H1 (cell line): ENCODE measurements around the gene CORO2B. TPM values are rescaled to one million over a fixed set of nuclear protein-coding genes. Genes with fewer than 3 reads are reported as not detected.

ENCODE experiments used
- CTCF ChIA-PET: fragments of 300-600 bp; sonication (Branson Sonifier 250); formaldehyde crosslinking; loops from one replicate; lab custom pipeline; 2021; ENCODE audit not compliant: partially characterized antibody; lab: Charles Lee
- POLR2A ChIA-PET: fragments of 300-600 bp; sonication (Branson Sonifier 250); formaldehyde crosslinking; loops from one replicate; lab custom pipeline; 2021; ENCODE audit warnings: inconsistent platforms; ENCODE audit not compliant: partially characterized antibody; lab: Charles Lee
- DNase-seq, 2 experiments: peaks; one replicate each; pipeline versions ENCODE4 v3.0.0 to v3.0.0-alpha.2; 2010 to 2022; ENCODE audit warnings: low spot score in 2 of 2, low read depth in 1 of 2, mixed read lengths in 1 of 2
- FAIRE-seq: peaks from 2 replicates; lab custom pipeline; 2011; peaks lifted over from hg19 to GRCh38; lab: Jason Lieb, UNC
- H2AFZ ChIP-seq: 2 replicates; pipeline ENCODE4 v1.8.1; 2012; ENCODE audit warnings: low read length, inconsistent platforms
- H2AK5ac ChIP-seq: 2 replicates; pipeline ENCODE4 v1.6.1; 2013; ENCODE audit warnings: low read depth, low read length
- H2BK120ac ChIP-seq: replicated peaks from 2 replicates; pipeline ENCODE3; 2013; ENCODE audit warnings: low read depth, low read length, inconsistent platforms
- H2BK12ac ChIP-seq: 2 replicates; pipeline ENCODE4 v1.6.1; 2013; ENCODE audit warnings: low read depth, low read length
- H2BK15ac ChIP-seq: 2 replicates; pipeline ENCODE4 v1.6.1; 2013; ENCODE audit warnings: low read length
- H2BK20ac ChIP-seq: 2 replicates; pipeline ENCODE4 v1.6.1; 2013; ENCODE audit warnings: low read length
- H2BK5ac ChIP-seq: 2 replicates; pipeline ENCODE4 v1.6.1; 2013; ENCODE audit warnings: low read depth, low read length
- H3K14ac ChIP-seq: 2 replicates; pipeline ENCODE4 v1.6.1; 2013; ENCODE audit warnings: inconsistent platforms; ENCODE audit not compliant: insufficient read length
- H3K18ac ChIP-seq: 2 replicates; pipeline ENCODE4 v1.6.1; 2013; ENCODE audit warnings: low read length; ENCODE audit errors: extremely low read depth
- H3K23ac ChIP-seq: 2 replicates; pipeline ENCODE4 v1.6.1; 2013; ENCODE audit warnings: inconsistent platforms; ENCODE audit not compliant: insufficient read length
- H3K23me2 ChIP-seq: 2 replicates; pipeline ENCODE4 v1.6.1; 2013; ENCODE audit warnings: low read depth, low read length
- H3K27ac ChIP-seq: 2 replicates; pipeline ENCODE4 v1.6.1; 2011; ENCODE audit warnings: low read depth, low read length, inconsistent platforms
- H3K27me3 ChIP-seq, 4 experiments: replicated peaks in 1 of 4; 1 replicate in 1 of 4; 2 replicates in 3 of 4; pipeline versions ENCODE4 v1.6.1 to v1.8.1; 2011 to 2013; ENCODE audit warnings: low read length in 3 of 4, mild to moderate bottlenecking in 3 of 4, inconsistent platforms in 2 of 4, mixed read lengths in 2 of 4, moderate library complexity in 1 of 4; ENCODE audit not compliant: control insufficient read depth in 3 of 4, insufficient read depth in 3 of 4; ENCODE audit errors: extremely low read depth in 1 of 4
- H3K36me3 ChIP-seq, 4 experiments: 2 replicates each; pipeline versions ENCODE4 v1.6.1 to v1.8.1; 2011 to 2013; ENCODE audit warnings: mild to moderate bottlenecking in 4 of 4, low read length in 3 of 4, moderate library complexity in 2 of 4, control low read depth in 1 of 4, inconsistent platforms in 1 of 4; ENCODE audit not compliant: insufficient read depth in 4 of 4, control insufficient read depth in 2 of 4
- H3K4ac ChIP-seq: replicated peaks from 2 replicates; pipeline ENCODE3; 2013; ENCODE audit warnings: low read length, low read depth, mixed read lengths, inconsistent platforms; ENCODE audit not compliant: insufficient read length
- H3K4me1 ChIP-seq, 4 experiments: replicated peaks in 1 of 4; 1 replicate in 1 of 4; 2 replicates in 3 of 4; pipeline versions ENCODE4 v1.6.1 to v1.8.1; 2011 to 2013; ENCODE audit warnings: low read length in 3 of 4, inconsistent platforms in 2 of 4, mixed read lengths in 1 of 4; ENCODE audit not compliant: insufficient read depth in 4 of 4, control insufficient read depth in 3 of 4
- H3K4me2 ChIP-seq, 2 experiments: 2 replicates each; pipeline versions ENCODE4 v1.6.1 to v1.8.1; 2011 to 2013; ENCODE audit warnings: low read depth in 2 of 2, low read length in 2 of 2, control low read depth in 1 of 2, inconsistent platforms in 1 of 2, mild to moderate bottlenecking in 1 of 2; ENCODE audit not compliant: insufficient read depth in 1 of 2
- H3K4me3 ChIP-seq, 4 experiments: fragments of 200-600, 300-600 bp in 1 of 4; sonication (generic), shearing (Covaris generic), sonication (Bioruptor Twin) in 1 of 4; 2 replicates each; pipeline versions ENCODE4 v1.5.1 to v1.8.1; 2011 to 2016; ENCODE audit warnings: low read length in 4 of 4, low read depth in 3 of 4, control low read depth in 2 of 4, inconsistent platforms in 2 of 4, mild to moderate bottlenecking in 2 of 4, mixed read lengths in 1 of 4, moderate library complexity in 1 of 4; ENCODE audit not compliant: insufficient read depth in 2 of 4; ENCODE audit errors: extremely low read depth in 1 of 4
- H3K56ac ChIP-seq: replicated peaks from 2 replicates; pipeline ENCODE3; 2013; ENCODE audit warnings: low read depth, mild to moderate bottlenecking, mixed read lengths, low read length, inconsistent platforms; ENCODE audit not compliant: insufficient read length
- H3K79me1 ChIP-seq: 2 replicates; pipeline ENCODE4 v1.6.1; 2013; ENCODE audit warnings: low read depth, low read length, control low read depth
- H3K79me2 ChIP-seq, 2 experiments: 2 replicates each; pipeline versions ENCODE4 v1.6.1 to v1.8.1; 2012 to 2013; ENCODE audit warnings: low read length in 2 of 2, mild to moderate bottlenecking in 2 of 2, inconsistent platforms in 1 of 2; ENCODE audit not compliant: insufficient read depth in 2 of 2, control insufficient read depth in 1 of 2
- H3K9ac ChIP-seq, 4 experiments: replicated peaks in 1 of 4; 1 replicate in 1 of 4; 2 replicates in 3 of 4; pipeline versions ENCODE4 v1.6.1 to v1.8.1; 2011 to 2013; ENCODE audit warnings: low read depth in 3 of 4, low read length in 3 of 4, control low read depth in 2 of 4, mild to moderate bottlenecking in 2 of 4, moderate library complexity in 2 of 4, inconsistent platforms in 1 of 4; ENCODE audit errors: extremely low read depth in 1 of 4
- H3K9me3 ChIP-seq, 2 experiments: 2 replicates each; pipeline versions ENCODE4 v1.6.1 to v1.8.1; 2012 to 2013; ENCODE audit warnings: mild to moderate bottlenecking in 2 of 2, moderate library complexity in 2 of 2, control low read depth in 1 of 2, inconsistent platforms in 1 of 2, low read depth in 1 of 2, low read length in 1 of 2, mixed read lengths in 1 of 2; ENCODE audit not compliant: insufficient read depth in 2 of 2
- H4K20me1 ChIP-seq, 2 experiments: replicated peaks in 1 of 2; 2 replicates each; pipeline versions ENCODE3 to v1.8.1; 2011 to 2013; ENCODE audit warnings: inconsistent platforms in 2 of 2, low read length in 2 of 2, mild to moderate bottlenecking in 1 of 2; ENCODE audit not compliant: insufficient read depth in 2 of 2, control insufficient read depth in 1 of 2
- H4K5ac ChIP-seq: 2 replicates; pipeline ENCODE4 v1.6.1; 2013; ENCODE audit warnings: low read length, low read depth, mixed read lengths, inconsistent platforms; ENCODE audit not compliant: insufficient read length
- H4K8ac ChIP-seq: 2 replicates; pipeline ENCODE4 v1.8.0; 2013; ENCODE audit warnings: mild to moderate bottlenecking, moderate library complexity, low read length, inconsistent platforms; ENCODE audit not compliant: insufficient read depth; ENCODE audit errors: extremely low read depth
- H4K91ac ChIP-seq: replicated peaks from 2 replicates; pipeline ENCODE3; 2013; ENCODE audit warnings: low read length, mixed read lengths, inconsistent platforms; ENCODE audit not compliant: insufficient read length
- CHD1 ChIP-seq: IDR thresholded peaks from 2 replicates; pipeline ENCODE4 v1.6.1; 2012; ENCODE audit warnings: low read depth, low read length, improper control_type of control experiment
- FOSL1 ChIP-seq: IDR thresholded peaks from 2 replicates; pipeline ENCODE4 v1.6.1; 2011; ENCODE audit warnings: mild to moderate bottlenecking, low read depth, low read length, moderate library complexity; ENCODE audit not compliant: insufficient read depth
- GTF2F1 ChIP-seq: IDR thresholded peaks from 2 replicates; pipeline ENCODE4 v1.6.1; 2012; ENCODE audit warnings: low read depth, low read length, improper control_type of control experiment, borderline replicate concordance
- HDAC2 ChIP-seq, 2 experiments: fragments of 300-600 bp in 1 of 2; sonication (generic) in 1 of 2; IDR thresholded peaks; 2 replicates each; pipeline ENCODE4 v1.6.1; 2011 to 2012; ENCODE audit warnings: low read depth in 2 of 2, low read length in 2 of 2, mild to moderate bottlenecking in 2 of 2, moderate library complexity in 2 of 2, borderline replicate concordance in 1 of 2, inconsistent platforms in 1 of 2
- HDAC6 ChIP-seq: IDR thresholded peaks from one replicate; pipeline ENCODE4 v1.7.1; 2012; ENCODE audit warnings: low read depth, mild to moderate bottlenecking, inconsistent platforms, low read length, moderate library complexity
- JUND ChIP-seq: IDR thresholded peaks from 2 replicates; pipeline ENCODE4 v1.6.1; 2011; ENCODE audit warnings: mild to moderate bottlenecking, improper control_type of control experiment, low read length
- NANOG ChIP-seq: IDR thresholded peaks from 2 replicates; pipeline ENCODE4 v1.6.1; 2011; ENCODE audit warnings: low read length, low read depth, mild to moderate bottlenecking, inconsistent platforms; ENCODE audit not compliant: insufficient read depth, poor library complexity, severe bottlenecking
- POLR2A ChIP-seq, 2 experiments: IDR thresholded peaks; 1 replicate in 1 of 2; 2 replicates in 1 of 2; pipeline ENCODE4 v1.6.1; 2011; ENCODE audit warnings: low read depth in 2 of 2, low read length in 2 of 2, mild to moderate bottlenecking in 2 of 2; ENCODE audit errors: control extremely low read depth in 1 of 2
- POLR2AphosphoS5 ChIP-seq: IDR thresholded peaks from 2 replicates; pipeline ENCODE4 v1.6.1; 2011; ENCODE audit warnings: low read depth, low read length
- RFX5 ChIP-seq: IDR thresholded peaks from 2 replicates; pipeline ENCODE4 v1.6.1; 2011; ENCODE audit warnings: low read depth, low read length, improper control_type of control experiment, borderline replicate concordance
- RXRA ChIP-seq: IDR thresholded peaks from 2 replicates; pipeline ENCODE4 v1.6.1; 2011; ENCODE audit warnings: low read depth, mild to moderate bottlenecking, low read length, moderate library complexity; ENCODE audit not compliant: insufficient read depth
- SP1 ChIP-seq: IDR thresholded peaks from 2 replicates; pipeline ENCODE4 v1.6.1; 2011; ENCODE audit warnings: low read depth, low read length
- TCF12 ChIP-seq: IDR thresholded peaks from 2 replicates; pipeline ENCODE4 v1.6.1; 2011; ENCODE audit warnings: low read depth, mild to moderate bottlenecking, low read length
- USF2 ChIP-seq: IDR thresholded peaks from 2 replicates; pipeline ENCODE4 v1.6.1; 2011; ENCODE audit warnings: low read length, improper control_type of control experiment
- WGBS, 2 experiments: shearing (Covaris generic) in 1 of 2; methylation state at CpG; one replicate each; pipeline versions ENCODE4 v1.1.6 to v1.1.7; 2013 to 2015; ENCODE audit warnings: low lambda C conversion rate in 2 of 2, mixed read lengths in 2 of 2, inconsistent platforms in 1 of 2, low coverage in 1 of 2, missing lambda C conversion rate in 1 of 2; ENCODE audit not compliant: insufficient replicate concordance in 2 of 2, insufficient coverage in 1 of 2, insufficient read length in 1 of 2; ENCODE audit errors: extremely low coverage in 1 of 2, missing lambda C conversion rate in 1 of 2; 5-methylcytosine and 5-hydroxymethylcytosine counted together
- polyA plus RNA-seq, 7 experiments: library from polyadenylated mRNA; depleted of rRNA in 3 of 7; stranded (reverse) in 5 of 7; unstranded in 2 of 7; fragments of >200 nt in 5 of 7; fragments of 200-250 nt in 2 of 7; gene quantifications; 1 replicate in 5 of 7; 2 replicates in 1 of 7; 4 replicates in 1 of 7; pipeline versions ENCODE4 v1.2.1 to v1.2.3, GENCODE V29; 2011 to 2013; ENCODE audit warnings: missing spikeins in 2 of 7, mixed read lengths in 2 of 7
- total RNA-seq: library from RNA; stranded (reverse); fragmentation: NEBNext Ultra II Directional; extraction: Animal tissue kit (Norgen Biotek cat#: 25700); gene quantifications from 2 replicates; pipeline ENCODE4 v1.2.1, GENCODE V29; 2021

The CORO2B gene
- total and polyA plus RNA-seq, 2 of the 8 experiments (the other 6 are each of a cell fraction or from before 2014, with no cell fraction given): 3.4 to 6.7 TPM

- H4K20me1 ChIP-seq: no peaks in the 10 kb centered on the region
- H2BK15ac ChIP-seq: no peak overlapping the region
- H3K4ac ChIP-seq: no peak overlapping the region
- H3K27me3 ChIP-seq: no peaks in the 10 kb centered on the region; a peak in 1 of 7 replicates
- DNase-seq (no peak), FAIRE-seq (no peak)
- H3K9me3 ChIP-seq: no peaks in the 10 kb centered on the region
- no peak overlapping the region for H3K14ac ChIP-seq
- CTCF ChIA-PET: interaction anchor here (0.6 kb wide), 1 partner anchor 630 kb away, joined by 3 read pairs; no protein-coding TSS in a partner anchor
- 0 out of 2 replicates have a peak overlapping the region, but pooled peaks have one; percentile 66 for H2AK5ac ChIP-seq
- no peak overlapping the region for H3K9ac ChIP-seq
- no peak overlapping the region for H3K4me2 ChIP-seq
- TF ChIP-seq HDAC6 (no peak), NANOG (no peak), HDAC2 (IDR thresholded peaks at IDR 0.05; ENCODE audit: borderline replicate concordance in 1 of 2, low read depth in 2 of 2, low read length in 2 of 2) (no peak), SP1 (no peak), POLR2A (IDR thresholded peaks at IDR 0.05; ENCODE audit: control extremely low read depth in 1 of 2, low read depth in 2 of 2, low read length in 2 of 2) (no peak), RFX5 (no peak), USF2 (no peak), RXRA (no peak), GTF2F1 (no peak), JUND (no peak), POLR2AphosphoS5 (no peak), CHD1 (no peak), TCF12 (no peak), FOSL1 (no peak)
- no peak overlapping the region for H4K5ac ChIP-seq
- H4K91ac ChIP-seq: no peak overlapping the region
- H2BK5ac ChIP-seq: no peak overlapping the region
- H3K4me3 ChIP-seq: no peak overlapping the region
- POLR2A ChIA-PET: no interaction called here
- H3K36me3 ChIP-seq: no peaks in the 10 kb centered on the region
- no peaks in the 10 kb centered on the region for H3K23me2 ChIP-seq
- H3K27ac ChIP-seq: no peak overlapping the region
- H2BK20ac ChIP-seq: peak overlapping the region; percentile 26; the same call in 1 of the 2 replicates
- H2AFZ ChIP-seq: no peak overlapping the region
- H3K79me1 ChIP-seq: no peaks in the 10 kb centered on the region
- 96% methylated on average over 9 of the region's 9 CpGs; no CpG with 5 or more reads in 1 of the 2 experiments for WGBS, 2 experiments
- no peaks in the 10 kb centered on the region for H3K79me2 ChIP-seq
- no peak overlapping the region for H3K56ac ChIP-seq
- H4K8ac ChIP-seq: no peak overlapping the region; the same call in 1 of the 2 replicates
- peak overlapping the region; percentile 65; the same call in 1 of the 2 replicates for H2BK12ac ChIP-seq
- no peak overlapping the region for H3K23ac ChIP-seq
- H2BK120ac ChIP-seq: no peak overlapping the region
- no peak overlapping the region for H3K18ac ChIP-seq
- peaks cover 5 to 40% (median 24%) of the 10 kb centered on the region in 4 experiments for H3K4me1 ChIP-seq
These were observed 17.9 kb downstream of the CORO2B start for GRCh38 chr15:68596691-68597090.
